ENCODE measurements around the gene SMIM21. TPM values are rescaled to one million over a fixed set of nuclear protein-coding genes. Genes with fewer than 3 reads are reported as not detected.

SMIM21 gene
- total RNA-seq, 2 donors from 2014 or later, result not detected

DNA sequence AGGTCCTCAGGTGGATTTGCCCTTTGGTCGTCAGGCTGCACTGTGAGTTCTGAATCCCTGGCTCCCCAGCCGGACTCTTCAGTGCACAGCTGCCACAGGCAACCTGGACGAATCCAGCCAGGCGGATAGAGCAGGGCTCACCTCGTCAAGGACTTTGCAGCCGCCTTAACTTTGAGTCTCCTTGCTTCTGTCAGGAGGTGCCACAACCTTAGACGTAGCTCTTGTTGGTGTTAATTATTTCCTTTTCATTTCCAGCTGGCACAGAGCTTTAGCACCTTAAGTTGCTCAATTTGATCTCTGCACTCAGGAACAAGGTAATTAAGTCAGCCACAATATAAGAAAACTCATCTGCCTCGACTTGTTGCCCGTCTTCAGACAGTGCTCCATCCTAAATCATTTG lies 17.7 kb downstream of the SMIM21 start:
- DNase-seq, result no peak
- Mint-ChIP-seq H3K4me3 (no peak overlapping the region), H3K27me3 (peaks cover 47% of the 10 kb centered on the region), H3K27ac (no peak overlapping the region), H3K36me3 (ENCODE audit: low read depth) (no peaks in the 10 kb centered on the region), H3K4me1 (peaks cover 3% of the 10 kb centered on the region)
- ATAC-seq, result no peak
- H3K9me3 ChIP-seq (ENCODE audit: control insufficient read depth, low read length, poor library complexity, severe bottlenecking), result no peaks in the 10 kb centered on the region

DNA sequence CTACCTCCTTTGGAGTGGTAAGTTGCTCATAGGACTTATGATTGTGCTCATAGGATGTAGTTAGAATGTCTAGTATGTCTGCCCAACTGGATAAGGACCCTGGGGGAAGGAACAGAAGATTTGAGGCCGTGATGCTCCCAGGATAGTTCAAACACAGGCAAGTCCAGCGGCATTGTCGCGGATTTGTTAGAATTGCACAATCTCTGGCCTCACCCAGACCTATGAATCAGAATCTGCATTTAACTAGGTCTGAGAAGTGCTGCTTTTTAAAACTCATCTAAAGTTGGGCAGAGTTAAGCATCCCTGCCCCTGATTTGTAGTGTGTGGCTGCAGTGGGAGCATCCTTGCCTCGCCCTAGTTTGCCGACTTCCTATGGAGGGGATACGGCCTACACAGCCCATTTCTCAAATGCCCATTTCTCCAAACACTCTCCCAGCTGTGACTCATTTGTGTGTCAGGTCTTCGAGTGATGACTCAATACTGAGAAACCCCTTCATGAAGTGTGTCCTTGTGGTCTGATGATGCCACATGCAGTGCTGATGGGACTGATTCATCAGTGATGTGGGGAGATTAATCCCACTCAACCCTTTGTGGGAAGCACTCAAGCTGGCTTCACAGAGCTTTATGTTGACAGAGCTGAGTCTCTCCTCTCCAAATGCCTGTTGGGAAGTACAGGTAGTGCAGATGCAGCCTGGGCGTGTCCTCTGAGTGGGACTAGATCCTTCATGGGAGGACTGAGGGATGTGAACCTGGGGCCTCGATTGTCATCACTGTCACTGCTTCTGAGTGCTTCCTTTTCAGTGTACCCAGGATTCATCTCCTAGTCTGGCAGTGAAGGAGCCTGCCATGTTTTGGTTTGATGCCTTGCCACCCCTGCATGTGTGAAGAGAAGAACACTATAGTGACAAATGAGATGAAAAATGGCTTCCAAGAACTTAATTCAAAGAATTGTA lies 18.7 kb downstream of the SMIM21 start:
- H3K4me3 Mint-ChIP-seq, result no peak overlapping the region
- DNase-seq (no peak), ATAC-seq (no peak)
- H3K9me3 ChIP-seq (ENCODE audit: control insufficient read depth, low read length, poor library complexity, severe bottlenecking), result no peaks in the 10 kb centered on the region
- H3K36me3 Mint-ChIP-seq (ENCODE audit: low read depth), result no peaks in the 10 kb centered on the region
- H3K4me1 Mint-ChIP-seq, result peaks cover 3% of the 10 kb centered on the region
- H3K27me3 Mint-ChIP-seq, result peaks cover 50% of the 10 kb centered on the region
- no peak overlapping the region for H3K27ac Mint-ChIP-seq

DNA sequence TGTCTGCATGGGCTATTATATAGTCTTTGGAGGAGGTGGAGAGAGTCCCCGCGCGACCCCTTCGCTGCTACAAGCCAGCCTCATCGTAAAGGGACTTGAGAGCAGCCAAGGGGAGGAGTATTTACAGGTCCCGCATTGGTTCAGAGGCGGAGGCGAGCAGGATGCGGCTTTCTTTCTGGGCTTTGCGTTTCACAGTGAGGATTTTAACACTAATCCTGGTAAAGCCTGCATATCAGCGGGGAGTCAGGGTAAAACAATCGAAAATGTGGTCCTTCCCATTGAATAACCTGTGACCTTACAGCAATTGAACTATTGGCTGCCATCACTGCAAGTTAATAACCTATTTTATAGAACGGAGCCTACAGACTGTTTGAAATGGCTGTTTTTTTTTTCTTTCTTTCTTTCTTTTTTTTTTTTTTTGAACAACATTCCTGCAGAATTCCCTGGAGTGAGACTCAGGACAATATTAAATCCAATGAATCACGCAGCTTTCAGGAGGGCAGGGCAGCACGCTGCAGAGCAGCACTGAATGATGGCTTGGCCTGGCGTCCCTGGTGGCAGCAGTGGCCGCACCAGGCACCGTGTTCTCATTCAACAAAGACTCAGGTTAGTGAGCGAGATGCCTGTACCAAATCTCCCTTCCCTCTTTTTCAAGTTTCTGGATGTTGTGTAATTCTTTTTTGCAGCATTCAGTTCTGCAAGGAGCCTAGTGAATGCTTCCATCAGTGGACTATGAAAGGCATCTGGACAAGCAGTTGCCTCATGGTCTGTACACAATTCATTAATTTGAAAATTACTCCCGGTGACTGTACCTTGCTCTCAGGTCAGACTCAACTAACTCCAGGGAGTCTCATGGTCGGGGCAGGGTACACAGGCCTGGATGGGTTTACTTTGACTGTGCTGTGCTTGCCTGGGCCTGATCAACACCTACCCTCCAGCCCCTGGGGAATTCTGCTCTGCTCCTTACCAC lies 19.8 kb downstream of the SMIM21 start:
- ATAC-seq (no peak), DNase-seq (no peak)
- Mint-ChIP-seq H3K36me3 (ENCODE audit: low read depth) (no peaks in the 10 kb centered on the region), H3K4me3 (no peak overlapping the region), H3K27me3 (peaks cover 50% of the 10 kb centered on the region), H3K4me1 (peaks cover 3% of the 10 kb centered on the region), H3K27ac (no peak overlapping the region)
- no peaks in the 10 kb centered on the region for H3K9me3 ChIP-seq (ENCODE audit: control insufficient read depth, low read length, poor library complexity, severe bottlenecking)

DNA sequence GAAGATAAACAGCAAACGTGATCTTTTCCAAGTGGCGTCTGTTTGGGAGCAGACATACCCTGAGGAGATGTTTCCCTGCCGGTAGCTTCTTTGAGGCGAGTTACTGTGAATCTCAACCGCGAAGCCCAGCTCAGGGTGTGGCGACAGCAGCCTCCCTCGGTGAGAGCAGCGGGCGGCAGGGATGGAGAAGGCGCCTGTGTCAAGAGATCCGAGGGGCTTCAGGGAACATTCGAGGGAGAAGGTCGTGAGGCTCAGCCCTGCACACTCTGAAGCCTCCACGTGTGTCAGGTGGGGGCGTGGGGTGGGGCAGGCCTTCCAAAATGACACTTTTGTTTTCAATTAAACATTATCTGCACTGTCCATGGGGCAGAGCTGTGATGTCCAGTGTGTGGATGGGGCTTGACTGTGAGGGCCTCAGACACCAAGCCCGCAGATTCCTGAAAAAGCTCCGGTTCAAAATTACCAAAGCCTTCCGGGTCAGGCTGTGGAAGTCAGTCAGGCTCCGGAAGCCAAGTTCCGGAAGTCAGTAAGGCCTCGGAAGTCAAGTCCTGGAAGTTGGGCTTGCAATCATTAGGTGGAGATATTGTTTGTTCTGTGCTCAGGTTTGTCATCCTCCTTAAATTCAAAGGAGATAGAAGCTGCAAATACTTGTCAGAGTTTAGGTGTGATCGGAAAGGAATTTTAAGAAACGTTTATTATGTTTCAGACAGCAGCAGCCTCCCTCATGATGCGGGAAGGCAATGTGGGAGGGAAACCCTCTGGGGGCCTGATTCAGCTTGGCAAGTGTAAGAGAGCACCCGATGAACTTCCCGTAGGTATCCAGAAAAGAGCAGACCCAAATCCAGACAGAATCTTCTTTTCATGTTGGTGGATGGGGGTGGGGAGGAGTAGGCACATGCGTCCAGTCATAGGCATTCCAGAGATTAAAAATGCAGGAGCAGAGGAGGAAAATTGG lies 20.7 kb downstream of the SMIM21 start:
- peaks cover 3% of the 10 kb centered on the region for H3K4me1 Mint-ChIP-seq
- peaks cover 52% of the 10 kb centered on the region for H3K27me3 Mint-ChIP-seq
- no peaks in the 10 kb centered on the region for H3K9me3 ChIP-seq (ENCODE audit: control insufficient read depth, low read length, poor library complexity, severe bottlenecking)
- DNase-seq (no peak), ATAC-seq (no peak)
- H3K4me3 Mint-ChIP-seq, result no peak overlapping the region
- H3K27ac Mint-ChIP-seq, result no peak overlapping the region
- H3K36me3 Mint-ChIP-seq (ENCODE audit: low read depth), result no peaks in the 10 kb centered on the region

DNA sequence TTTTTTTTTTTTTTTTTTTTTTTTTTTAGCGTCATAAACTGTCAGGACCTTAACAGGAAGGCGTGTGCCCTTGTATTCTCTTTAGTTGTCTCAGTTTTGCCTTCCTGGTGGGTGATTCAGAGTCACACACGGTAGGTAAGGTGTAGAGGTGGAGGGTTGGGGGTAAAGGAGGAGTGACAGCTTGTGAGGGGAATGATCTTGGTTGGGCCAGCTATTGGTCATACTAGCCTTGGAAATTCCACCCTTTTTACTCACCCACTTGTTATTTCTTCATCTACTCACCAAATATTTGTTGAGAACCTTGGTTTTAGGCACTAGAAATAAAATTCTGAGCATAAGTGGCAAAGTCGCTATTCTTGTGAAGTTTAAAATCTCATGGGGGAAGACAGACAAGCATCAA lies 22.2 kb downstream of the SMIM21 start:
- DNase-seq (no peak), ATAC-seq (no peak)
- H3K4me1 Mint-ChIP-seq, result no peaks in the 10 kb centered on the region
- no peak overlapping the region for H3K27ac Mint-ChIP-seq
- no peak overlapping the region for H3K4me3 Mint-ChIP-seq
- H3K9me3 ChIP-seq (ENCODE audit: control insufficient read depth, low read length, poor library complexity, severe bottlenecking), result no peaks in the 10 kb centered on the region
- peaks cover 53% of the 10 kb centered on the region for H3K27me3 Mint-ChIP-seq
- no peaks in the 10 kb centered on the region for H3K36me3 Mint-ChIP-seq (ENCODE audit: low read depth)

DNA sequence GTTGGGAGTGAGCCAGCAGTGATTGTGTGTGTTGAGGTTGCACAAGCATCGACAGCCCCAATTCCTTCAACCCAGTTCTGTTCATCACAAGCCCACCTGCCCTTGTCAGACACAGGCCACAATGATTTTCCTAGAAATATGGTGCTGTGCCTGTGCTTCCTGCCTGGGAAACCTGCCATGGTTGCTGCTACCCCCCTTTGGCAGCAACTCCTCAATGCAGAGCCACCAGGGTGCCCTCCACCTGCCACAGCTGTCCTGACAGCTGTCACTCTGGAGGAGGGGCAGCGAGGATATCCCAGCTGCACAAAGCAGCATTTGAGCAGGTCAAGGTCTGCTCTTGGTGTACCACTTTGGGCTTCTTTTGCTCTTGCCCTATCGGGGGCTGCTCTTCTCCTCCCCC lies 27.1 kb downstream of the SMIM21 start:
- H3K9me3 ChIP-seq (ENCODE audit: control insufficient read depth, low read length, poor library complexity, severe bottlenecking), result no peaks in the 10 kb centered on the region
- Mint-ChIP-seq H3K27ac (no peak overlapping the region), H3K36me3 (ENCODE audit: low read depth) (no peaks in the 10 kb centered on the region), H3K4me3 (no peak overlapping the region), H3K27me3 (peaks cover 42% of the 10 kb centered on the region), H3K4me1 (no peaks in the 10 kb centered on the region)
- DNase-seq (no peak), ATAC-seq (no peak)

DNA sequence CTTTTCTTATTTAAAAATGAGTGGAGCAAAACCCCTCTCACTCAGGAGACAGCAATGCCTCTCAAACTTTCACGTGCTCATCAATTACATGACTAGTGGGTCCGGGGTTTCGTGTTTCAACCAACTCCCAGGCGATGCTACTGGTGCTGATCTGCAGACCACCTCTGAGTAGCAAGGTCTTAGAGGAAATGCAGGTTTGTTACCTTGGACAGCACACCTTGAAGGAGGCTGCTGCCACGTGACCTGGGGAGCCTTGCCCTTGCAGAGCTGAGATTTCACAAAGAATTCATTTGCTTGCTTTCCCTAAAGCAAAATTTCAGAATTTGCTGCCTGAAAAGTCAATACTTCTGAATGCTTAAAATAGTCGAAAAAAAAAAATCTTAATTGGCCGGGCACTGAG lies 32.4 kb downstream of the SMIM21 start:
- H3K4me3 Mint-ChIP-seq, result no peak overlapping the region
- no peaks in the 10 kb centered on the region for H3K4me1 Mint-ChIP-seq
- H3K36me3 Mint-ChIP-seq (ENCODE audit: low read depth), result no peaks in the 10 kb centered on the region
- ATAC-seq, result no peak
- no peaks in the 10 kb centered on the region for H3K9me3 ChIP-seq (ENCODE audit: control insufficient read depth, low read length, poor library complexity, severe bottlenecking)
- H3K27ac Mint-ChIP-seq, result no peak overlapping the region
- peaks cover 60% of the 10 kb centered on the region for H3K27me3 Mint-ChIP-seq
- no peak for DNase-seq

DNA sequence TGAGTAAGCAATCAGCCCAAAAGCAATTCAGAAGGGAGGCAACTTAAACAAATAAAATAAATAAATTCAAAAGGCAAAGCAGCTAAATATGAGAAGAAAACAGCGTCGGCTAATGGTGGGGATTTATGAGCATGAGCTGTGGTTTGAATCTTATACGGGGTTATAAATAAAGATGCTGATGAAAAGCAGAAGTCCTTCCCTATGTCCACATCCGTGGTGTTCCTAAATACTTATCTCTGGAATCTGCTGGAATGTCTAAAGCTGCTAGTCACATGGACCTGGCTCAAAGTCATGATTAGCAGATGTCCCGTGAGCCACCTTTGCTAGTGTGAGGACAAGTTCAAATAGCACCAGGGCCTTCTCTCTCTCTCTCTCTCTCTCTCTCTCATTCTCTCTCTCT lies 33.8 kb downstream of the SMIM21 start:
- no peaks in the 10 kb centered on the region for H3K36me3 Mint-ChIP-seq (ENCODE audit: low read depth)
- no peak for ATAC-seq
- no peaks in the 10 kb centered on the region for H3K9me3 ChIP-seq (ENCODE audit: control insufficient read depth, low read length, poor library complexity, severe bottlenecking)
- no peak overlapping the region for H3K27ac Mint-ChIP-seq
- H3K27me3 Mint-ChIP-seq, result peaks cover 60% of the 10 kb centered on the region
- DNase-seq, result no peak
- no peaks in the 10 kb centered on the region for H3K4me1 Mint-ChIP-seq
- H3K4me3 Mint-ChIP-seq, result no peak overlapping the region

DNA sequence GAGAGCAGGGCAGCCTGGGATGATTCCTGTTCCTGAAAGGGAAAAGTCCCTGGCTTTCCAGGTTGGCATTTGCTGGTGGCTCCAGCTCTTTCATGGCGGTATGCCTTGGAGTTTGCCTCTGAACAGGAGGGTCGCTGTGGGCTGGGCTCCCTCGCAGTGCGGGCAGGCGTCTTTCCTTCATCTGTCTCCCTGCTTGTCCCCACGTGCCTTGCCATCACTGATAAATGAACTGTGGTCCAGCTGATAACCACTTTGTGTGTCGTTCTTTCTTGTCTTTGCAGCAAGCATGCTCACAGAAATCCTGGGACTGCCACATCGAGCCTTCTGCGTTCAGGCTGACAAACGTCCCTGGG lies 35.3 kb downstream of the SMIM21 start:
- DNase-seq, result no peak
- Mint-ChIP-seq H3K27ac (no peak overlapping the region), H3K4me1 (no peaks in the 10 kb centered on the region), H3K4me3 (no peak overlapping the region), H3K36me3 (ENCODE audit: low read depth) (no peaks in the 10 kb centered on the region), H3K27me3 (peaks cover 69% of the 10 kb centered on the region)
- no peak for ATAC-seq
- H3K9me3 ChIP-seq (ENCODE audit: control insufficient read depth, low read length, poor library complexity, severe bottlenecking), result no peaks in the 10 kb centered on the region

DNA sequence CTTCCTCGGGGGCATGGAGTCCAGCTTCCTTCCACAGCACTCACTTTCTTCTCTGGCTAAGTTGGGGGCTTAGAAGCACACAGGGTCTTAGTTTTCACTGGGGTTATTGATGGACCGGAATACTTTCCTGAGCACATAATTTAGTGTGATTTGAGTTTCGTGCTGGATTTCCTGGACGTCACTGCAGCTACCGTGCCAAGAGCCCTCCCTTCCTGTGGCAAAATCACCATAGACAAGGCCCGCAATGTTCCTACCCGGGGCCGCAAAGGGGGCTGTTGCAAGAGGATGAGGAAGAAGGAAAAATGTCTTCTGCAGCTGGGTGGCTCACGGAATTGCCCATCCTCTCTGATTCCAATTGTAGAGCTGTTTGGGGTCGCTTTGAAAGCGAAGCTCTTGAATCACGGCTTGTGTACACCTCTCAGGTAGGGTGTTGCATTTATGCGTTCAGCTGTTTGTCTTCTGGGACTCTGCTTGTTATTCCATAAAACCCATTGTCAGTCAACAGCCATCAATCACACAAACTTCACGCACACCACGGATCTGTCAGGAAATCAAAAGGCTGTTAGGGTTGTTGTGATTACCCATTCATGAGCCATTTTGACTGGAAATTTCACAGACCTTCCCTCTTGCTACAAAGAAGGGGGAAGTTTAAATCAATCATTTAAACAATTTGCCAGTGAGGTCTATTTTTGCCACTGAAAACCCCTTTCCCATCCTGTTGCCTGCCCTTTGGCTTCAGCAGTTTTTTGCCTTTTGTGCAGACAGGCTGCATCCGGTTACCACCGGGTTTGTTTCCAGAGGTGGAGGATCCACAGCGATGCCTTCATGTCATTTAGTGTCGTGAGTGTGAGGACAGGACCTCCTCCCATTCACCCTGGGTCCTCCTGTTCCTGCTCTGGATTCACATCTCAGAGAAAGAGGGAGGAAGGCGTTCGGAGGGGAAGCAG lies 36.0 kb downstream of the SMIM21 start:
- Mint-ChIP-seq H3K27ac (no peak overlapping the region), H3K4me3 (no peak overlapping the region), H3K27me3 (peaks cover 76% of the 10 kb centered on the region), H3K4me1 (no peaks in the 10 kb centered on the region), H3K36me3 (ENCODE audit: low read depth) (no peaks in the 10 kb centered on the region)
- ATAC-seq, result no peak
- no peak for DNase-seq
- H3K9me3 ChIP-seq (ENCODE audit: control insufficient read depth, low read length, poor library complexity, severe bottlenecking), result no peaks in the 10 kb centered on the region

DNA sequence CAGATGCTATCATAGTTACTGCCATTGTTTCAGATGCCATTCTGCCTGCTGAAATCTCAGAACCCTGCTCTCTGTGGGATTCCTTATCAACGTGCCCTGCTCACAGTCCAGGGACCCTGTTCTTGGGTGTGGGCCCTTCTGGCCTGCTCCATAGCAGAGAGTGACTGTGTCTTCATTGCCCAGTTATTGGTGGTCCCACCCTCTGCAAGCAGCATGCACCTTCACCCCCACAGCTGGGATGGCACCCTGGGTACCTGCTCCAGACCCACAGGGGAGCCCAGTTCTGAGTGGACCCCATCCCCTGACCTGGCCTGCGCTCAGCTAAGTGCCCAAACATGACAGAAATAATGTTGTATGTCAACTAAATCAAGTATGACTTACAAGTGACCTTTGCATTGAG lies 36.6 kb downstream of the SMIM21 start:
- peaks cover 81% of the 10 kb centered on the region for H3K27me3 Mint-ChIP-seq
- no peaks in the 10 kb centered on the region for H3K4me1 Mint-ChIP-seq
- no peak overlapping the region for H3K27ac Mint-ChIP-seq
- H3K4me3 Mint-ChIP-seq, result no peak overlapping the region
- no peaks in the 10 kb centered on the region for H3K9me3 ChIP-seq (ENCODE audit: control insufficient read depth, low read length, poor library complexity, severe bottlenecking)
- H3K36me3 Mint-ChIP-seq (ENCODE audit: low read depth), result no peaks in the 10 kb centered on the region
- DNase-seq, result no peak
- ATAC-seq, result no peak

DNA sequence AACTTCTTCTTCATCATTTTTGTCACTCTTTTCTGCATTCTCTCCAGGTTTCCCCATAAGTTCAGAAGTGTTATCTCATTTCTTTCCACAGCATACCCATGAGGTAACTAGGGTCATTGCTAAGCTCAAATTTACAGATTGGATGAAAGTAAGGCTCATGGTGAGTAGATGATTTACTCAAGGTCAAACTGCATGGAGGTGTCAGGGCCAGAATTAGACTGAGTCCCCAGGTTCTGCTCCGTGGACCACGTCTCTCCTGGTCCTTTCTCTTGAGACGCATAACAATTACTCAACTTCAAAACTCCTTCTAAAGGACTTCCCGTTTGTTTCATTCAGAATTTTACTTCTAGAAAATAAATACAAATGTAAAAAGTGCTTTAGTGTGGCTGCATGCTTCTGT lies 43.4 kb downstream of the SMIM21 start:
- Mint-ChIP-seq H3K36me3 (ENCODE audit: low read depth) (no peaks in the 10 kb centered on the region), H3K27me3 (peaks cover 73% of the 10 kb centered on the region), H3K27ac (no peak overlapping the region), H3K4me1 (no peaks in the 10 kb centered on the region), H3K4me3 (no peak overlapping the region)
- ATAC-seq, result no peak
- H3K9me3 ChIP-seq (ENCODE audit: control insufficient read depth, low read length, poor library complexity, severe bottlenecking), result no peaks in the 10 kb centered on the region
- DNase-seq, result no peak

Data from T-helper 17 cell (primary cell).